ENCODE results near the gene VAV3. TPM values are rescaled to one million over a fixed set of nuclear protein-coding genes. Genes with fewer than 3 reads are reported as not detected.

Gene VAV3
- total RNA-seq, 1 experiment from 2014 or later: not detected

GRCh38 chr1:107940017-107940577 lies 24.9 kb downstream of the VAV3 start:
- H3K27me3 ChIP-seq (ENCODE audit: insufficient read depth, low read length): peaks cover 17% of the 10 kb centered on the region; the same call in 1 of the 2 replicates
- H3K27ac ChIP-seq (ENCODE audit: low read depth, low read length): no peak overlapping the region
- ChIA-PET CTCF (no interaction called here), POLR2A (no interaction called here), RAD21 (ENCODE audit: low non-redundant PET in 1 of 2, low total read pairs in 2 of 2, uncharacterized antibody in 2 of 2, unreplicated experiment in 2 of 2) (no interaction called here)
- H3K4me3 ChIP-seq (replicated peaks in 1 of 2; ENCODE audit: low read depth in 1 of 2, low read length in 2 of 2): no peak overlapping the region
- DNase-seq (ENCODE audit: low read depth, low spot score) (no peak), ATAC-seq (no peak)
- H3K9ac ChIP-seq (ENCODE audit: low read length): no peak overlapping the region
- H3K36me3 ChIP-seq (ENCODE audit: control insufficient read depth in 1 of 2, insufficient read depth in 2 of 2, low read length in 2 of 2): no peaks in the 10 kb centered on the region
- no peaks in the 10 kb centered on the region for H3K9me3 ChIP-seq (ENCODE audit: control insufficient read depth in 1 of 2, insufficient read depth in 1 of 2, low read depth in 1 of 2, low read length in 2 of 2)
- H4K20me1 ChIP-seq (ENCODE audit: insufficient read depth): no peaks in the 10 kb centered on the region
- no peak overlapping the region for H2AFZ ChIP-seq (ENCODE audit: low read depth, low read length, poor library complexity, severe bottlenecking)
- peaks cover 2 to 8% of the 10 kb centered on the region in 2 experiments; a peak in 3 of 4 replicates for H3K4me1 ChIP-seq (ENCODE audit: control insufficient read depth in 1 of 2, insufficient read depth in 2 of 2, low read length in 2 of 2)
- no peak overlapping the region for H3K4me2 ChIP-seq (ENCODE audit: low read length)
- no peaks in the 10 kb centered on the region for H3K9me2 ChIP-seq (ENCODE audit: insufficient read depth)
- BruUV-seq (replicated peaks): no TSS peak
- H3K79me2 ChIP-seq (ENCODE audit: insufficient read depth, low read length): no peaks in the 10 kb centered on the region
- no peak for TF ChIP-seq TCF7L2 (IDR thresholded peaks at IDR 0.05; ENCODE audit: borderline replicate concordance, extremely low read depth, insufficient read depth, insufficient read length)
- intact Hi-C loops (cut with micrococcal nuclease): no loop called here

- no peaks in the 10 kb centered on the region for H3K79me2 ChIP-seq (ENCODE audit: insufficient read depth, low read length)
- BruUV-seq (replicated peaks): no TSS peak
- ChIA-PET RAD21 (ENCODE audit: low non-redundant PET in 1 of 2, low total read pairs in 2 of 2, uncharacterized antibody in 2 of 2, unreplicated experiment in 2 of 2) (no interaction called here), CTCF (no interaction called here), POLR2A (no interaction called here)
- H3K4me3 ChIP-seq (replicated peaks in 1 of 2; ENCODE audit: low read depth in 1 of 2, low read length in 2 of 2): no peak overlapping the region
- H3K9me3 ChIP-seq (ENCODE audit: control insufficient read depth in 1 of 2, insufficient read depth in 1 of 2, low read depth in 1 of 2, low read length in 2 of 2): no peaks in the 10 kb centered on the region
- no peaks in the 10 kb centered on the region for H3K9me2 ChIP-seq (ENCODE audit: insufficient read depth)
- no peak overlapping the region for H3K27ac ChIP-seq (ENCODE audit: low read depth, low read length)
- intact Hi-C loops (cut with micrococcal nuclease): no loop called here
- peaks cover 25% of the 10 kb centered on the region; the same call in 1 of the 2 replicates for H3K27me3 ChIP-seq (ENCODE audit: insufficient read depth, low read length)
- no peaks in the 10 kb centered on the region for H4K20me1 ChIP-seq (ENCODE audit: insufficient read depth)
- ATAC-seq (no peak), DNase-seq (ENCODE audit: low read depth, low spot score) (no peak)
- peaks cover 2 to 8% of the 10 kb centered on the region in 2 experiments; a peak in 3 of 4 replicates for H3K4me1 ChIP-seq (ENCODE audit: control insufficient read depth in 1 of 2, insufficient read depth in 2 of 2, low read length in 2 of 2)
- H2AFZ ChIP-seq (ENCODE audit: low read depth, low read length, poor library complexity, severe bottlenecking): no peak overlapping the region
- TF ChIP-seq POLR2AphosphoS5 (IDR thresholded peaks at IDR 0.05; ENCODE audit: low read depth, low read length): no peak
- TF ChIP-seq CEBPB (IDR thresholded peaks at IDR 0.05; ENCODE audit: low read depth): no peak
- no peak for TF ChIP-seq SIN3A (IDR thresholded peaks at IDR 0.05; ENCODE audit: low read depth)
- no peak for TF ChIP-seq SRF (IDR thresholded peaks at IDR 0.05; ENCODE audit: low read depth)
- TF ChIP-seq POLR2A (IDR thresholded peaks at IDR 0.05; ENCODE audit: borderline replicate concordance, extremely low read depth, insufficient read depth, insufficient read length): no peak
- H3K4me2 ChIP-seq (ENCODE audit: low read length): no peak overlapping the region
- H3K36me3 ChIP-seq (ENCODE audit: control insufficient read depth in 1 of 2, insufficient read depth in 2 of 2, low read length in 2 of 2): no peaks in the 10 kb centered on the region
- H3K9ac ChIP-seq (ENCODE audit: low read length): no peak overlapping the region
Measured at GRCh38 chr1:107939256-107939655, 25.7 kb downstream of the VAV3 start.
